C4-2B (cell line): Measurements from ENCODE around the gene OBSL1.

Experiments used
- H3K27ac ChIP-seq: fragments of 450-650 bp; 2 replicates; pipeline ENCODE4 v1.5.1; 2017
- CTCF ChIP-seq: fragments of 450-650 bp; conservative IDR thresholded peaks from 2 replicates; pipeline ENCODE4 v1.5.1; 2017; ENCODE audit warnings: mild to moderate bottlenecking
- ZFX ChIP-seq: fragments of 450-650 bp; IDR thresholded peaks from 2 replicates; pipeline ENCODE4 v1.6.1; 2017

The OBSL1 gene

GRCh38 chr2:219502618-219503017, 68.7 kb downstream of the OBSL1 start:
- H3K27ac ChIP-seq = no peak overlapping the region
- TF ChIP-seq CTCF (no peak), ZFX (no peak)

GRCh38 chr2:219501849-219502248, 69.5 kb downstream of the OBSL1 start:
- H3K27ac ChIP-seq = no peak overlapping the region
- no peak for TF ChIP-seq CTCF
- TF ChIP-seq ZFX = no peak
